Measurements from ENCODE around the gene C8A.

- no peak; the same call in 1 of the 2 replicates for TF ChIP-seq NFIC (IDR thresholded peaks at IDR 0.05)
- TF ChIP-seq RAD21 (IDR thresholded peaks at IDR 0.05; ENCODE audit: low read depth): peak; percentile 96
- TF ChIP-seq MAX (IDR thresholded peaks at IDR 0.05): peak; percentile 29; the same call in 1 of the 2 replicates
- TF ChIP-seq YY1 (IDR thresholded peaks at IDR 0.05; ENCODE audit: low read depth): no peak
- 0 out of 2 replicates have a peak, but pooled peaks have one; percentile 26 for TF ChIP-seq EP300 (IDR thresholded peaks at IDR 0.05; ENCODE audit: borderline replicate concordance)
Measured at GRCh38 chr1:56820755-56821461, 33.7 kb upstream of the C8A start.

Measured in Ishikawa (cell line).